MCF 10A (cell line): Measurements from ENCODE around the gene OR4D6. TPM values are rescaled to one million over a fixed set of nuclear protein-coding genes. Genes with fewer than 3 reads are reported as not detected.

ENCODE experiments used
- BruUV-seq: library from RNA; stranded (reverse); fragments of 400-500 nt; replicated peaks from 2 replicates; lab custom pipeline; 2021; lab: Mats Ljungman, UMichigan
- CTCF ChIA-PET: fragments of 300-600 bp; sonication (Branson Sonifier 250); formaldehyde crosslinking; extraction: SDS; loops from one replicate; lab custom pipeline; 2021; ENCODE audit warnings: antibody characterized with exemption, inconsistent platforms; lab: Yijun Ruan, JAX
- POLR2A ChIA-PET: fragments of 300-600, 350-650 bp; sonication (Branson Sonifier 250); formaldehyde crosslinking; extraction: SDS; loops from one replicate; lab custom pipeline; 2020; ENCODE audit warnings: antibody characterized with exemption, inconsistent platforms; lab: Yijun Ruan, JAX
- DNase-seq: peaks from one replicate; pipeline ENCODE4 v3.0.0-alpha.2; 2018; ENCODE audit not compliant: unreplicated experiment
- H3K27ac Mint-ChIP-seq: one replicate; pipeline ENCODE4 v1.8.0; 2022; ENCODE audit warnings: mild to moderate bottlenecking, low read depth, mixed read lengths; ENCODE audit not compliant: unreplicated experiment
- H3K27me3 Mint-ChIP-seq: one replicate; pipeline ENCODE4 v1.8.0; 2022; ENCODE audit warnings: mixed read lengths; ENCODE audit not compliant: insufficient read depth, unreplicated experiment
- H3K36me3 Mint-ChIP-seq: one replicate; pipeline ENCODE4 v1.8.0; 2022; ENCODE audit warnings: mild to moderate bottlenecking, moderate library complexity, mixed read lengths; ENCODE audit not compliant: insufficient read depth, unreplicated experiment
- H3K4me1 Mint-ChIP-seq: one replicate; pipeline ENCODE4 v1.8.0; 2022; ENCODE audit warnings: mixed read lengths; ENCODE audit not compliant: insufficient read depth, unreplicated experiment
- H3K4me3 Mint-ChIP-seq: one replicate; pipeline ENCODE4 v1.8.0; 2022; ENCODE audit warnings: mild to moderate bottlenecking, moderate library complexity, mixed read lengths; ENCODE audit not compliant: unreplicated experiment
- H3K9me3 Mint-ChIP-seq: one replicate; pipeline ENCODE4 v1.8.0; 2022; ENCODE audit warnings: mixed read lengths; ENCODE audit not compliant: unreplicated experiment
- intact Hi-C: fragments of 100-400 bp; cut with micrococcal nuclease; formaldehyde crosslinking; loops from 2 replicates; pipeline ENCODE4 v1.14.1; 2022
- total RNA-seq: library from RNA; stranded (reverse); gene quantifications from 2 replicates; pipeline ENCODE4 v1.2.3, GENCODE V29; 2022
- TF ChIP-seq, protein P1 (sequence below): fragments of 200-600 bp; IDR thresholded peaks from one replicate; pipeline ENCODE4 v1.8.0; 2022; ENCODE audit warnings: antibody characterized with exemption, mild to moderate bottlenecking; ENCODE audit not compliant: unreplicated experiment

OR4D6 gene
- total RNA-seq, 1 experiment from 2014 or later, result not detected

DNA sequence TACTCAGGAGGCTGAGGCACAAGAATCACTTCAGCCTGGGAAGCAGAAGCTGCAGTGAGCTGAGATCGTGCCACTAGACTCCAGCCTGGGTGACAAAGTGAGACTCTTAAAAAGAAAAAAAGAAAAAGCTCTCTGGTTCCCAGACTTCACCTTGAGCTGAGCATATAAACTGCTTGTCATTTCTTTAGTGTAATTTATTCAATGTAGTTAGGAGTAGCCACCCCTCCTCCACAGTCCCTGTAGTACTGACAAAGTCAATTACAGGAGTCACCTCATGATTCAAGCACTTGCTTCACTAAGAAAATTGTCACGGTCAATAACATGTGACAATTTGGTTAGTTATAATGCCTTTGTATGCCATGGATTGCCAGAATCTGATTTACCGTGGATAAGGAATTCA lies 23.6 kb downstream of the OR4D6 start:
- Mint-ChIP-seq H3K36me3 (no peaks in the 10 kb centered on the region), H3K27ac (no peak overlapping the region), H3K4me3 (no peak overlapping the region), H3K27me3 (peaks cover 47% of the 10 kb centered on the region), H3K9me3 (no peaks in the 10 kb centered on the region), H3K4me1 (no peaks in the 10 kb centered on the region)
- no TSS peak for BruUV-seq
- POLR2A ChIA-PET, result no interaction called here
- no peak for DNase-seq
- TF ChIP-seq, protein P1, sequence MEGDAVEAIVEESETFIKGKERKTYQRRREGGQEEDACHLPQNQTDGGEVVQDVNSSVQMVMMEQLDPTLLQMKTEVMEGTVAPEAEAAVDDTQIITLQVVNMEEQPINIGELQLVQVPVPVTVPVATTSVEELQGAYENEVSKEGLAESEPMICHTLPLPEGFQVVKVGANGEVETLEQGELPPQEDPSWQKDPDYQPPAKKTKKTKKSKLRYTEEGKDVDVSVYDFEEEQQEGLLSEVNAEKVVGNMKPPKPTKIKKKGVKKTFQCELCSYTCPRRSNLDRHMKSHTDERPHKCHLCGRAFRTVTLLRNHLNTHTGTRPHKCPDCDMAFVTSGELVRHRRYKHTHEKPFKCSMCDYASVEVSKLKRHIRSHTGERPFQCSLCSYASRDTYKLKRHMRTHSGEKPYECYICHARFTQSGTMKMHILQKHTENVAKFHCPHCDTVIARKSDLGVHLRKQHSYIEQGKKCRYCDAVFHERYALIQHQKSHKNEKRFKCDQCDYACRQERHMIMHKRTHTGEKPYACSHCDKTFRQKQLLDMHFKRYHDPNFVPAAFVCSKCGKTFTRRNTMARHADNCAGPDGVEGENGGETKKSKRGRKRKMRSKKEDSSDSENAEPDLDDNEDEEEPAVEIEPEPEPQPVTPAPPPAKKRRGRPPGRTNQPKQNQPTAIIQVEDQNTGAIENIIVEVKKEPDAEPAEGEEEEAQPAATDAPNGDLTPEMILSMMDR, result no peak
- CTCF ChIA-PET, result no interaction called here
- intact Hi-C loops, result no loop called here

DNA sequence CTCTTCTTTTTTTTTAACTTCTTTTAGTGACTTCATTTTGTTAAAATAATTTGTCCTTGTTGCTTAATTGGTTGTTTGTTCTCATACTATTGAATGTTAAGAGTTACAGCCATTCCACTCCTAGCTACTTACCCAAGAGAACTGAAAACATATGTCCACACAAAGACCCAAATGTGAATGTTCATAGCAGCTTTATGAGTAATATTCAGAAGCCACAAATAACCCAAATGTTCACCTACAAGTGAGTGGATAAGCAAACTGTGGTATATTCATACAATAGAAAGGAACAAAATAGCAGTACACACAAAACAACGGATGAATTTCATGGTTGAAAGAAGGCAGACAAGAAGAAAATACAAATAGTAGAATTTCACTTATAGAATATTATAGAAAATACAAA lies 45.2 kb downstream of the OR4D6 start:
- DNase-seq, result no peak
- POLR2A ChIA-PET, result no interaction called here
- Mint-ChIP-seq H3K9me3 (peaks cover 13% of the 10 kb centered on the region), H3K4me3 (no peak overlapping the region), H3K27ac (no peak overlapping the region), H3K36me3 (no peaks in the 10 kb centered on the region), H3K27me3 (peaks cover 40% of the 10 kb centered on the region), H3K4me1 (no peaks in the 10 kb centered on the region)
- intact Hi-C loops, result no loop called here
- TF ChIP-seq, protein P1, result no peak
- CTCF ChIA-PET, result no interaction called here
- no TSS peak for BruUV-seq

DNA sequence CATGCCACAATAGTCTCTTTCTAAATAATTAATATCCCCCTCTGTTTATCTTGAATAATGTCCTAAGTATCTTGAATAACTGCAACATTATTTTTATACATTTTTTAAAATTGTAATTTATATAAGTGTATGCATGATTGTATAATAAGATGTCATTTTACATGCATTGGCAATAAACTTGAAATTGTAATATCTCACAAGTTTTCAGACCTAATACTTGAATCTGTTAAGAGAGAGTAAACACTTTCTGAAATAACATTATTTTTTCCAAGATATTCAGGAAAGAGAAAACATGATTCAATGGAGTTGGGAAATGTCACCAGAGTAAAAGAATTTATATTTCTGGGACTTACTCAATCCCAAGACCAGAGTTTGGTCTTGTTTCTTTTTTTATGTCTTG lies 46.5 kb downstream of the OR4D6 start, which contains the start of gene OR4D11:
Gene OR4D11 (plus strand): TSS at position 301 of the 400 bp plus-strand sequence. CDS start 0 bp downstream, at position 301.
- no peak within 1 kb of the TSS for H3K27ac Mint-ChIP-seq
- no peaks in the 10 kb centered on the region for H3K36me3 Mint-ChIP-seq
- no peak within 1 kb of the TSS for H3K4me3 Mint-ChIP-seq
- BruUV-seq, result no TSS peak
- H3K9me3 Mint-ChIP-seq, result peaks cover 13% of the 10 kb centered on the region
- H3K27me3 Mint-ChIP-seq, result peaks cover 33% of the 10 kb centered on the region
- H3K4me1 Mint-ChIP-seq, result no peaks in the 10 kb centered on the region
- POLR2A ChIA-PET, result no interaction called here
- DNase-seq, result no peak
- intact Hi-C loops, result no loop called here
- TF ChIP-seq, protein P1, result no peak
- CTCF ChIA-PET, result no interaction called here

Other genes starting within 250 kb of the OR4D6 start
- gene MPEG1, start 244.0 kb upstream of the OR4D6 start, total RNA-seq, result not detected in 2 replicates
- gene OR5AN1, start 98.1 kb upstream of the OR4D6 start, total RNA-seq, result not detected in 2 replicates
- gene OR5A2, start 30.5 kb upstream of the OR4D6 start, total RNA-seq, result not detected in 2 replicates
- not detected in 2 replicates for gene OR5A1, start 20.5 kb upstream of the OR4D6 start, total RNA-seq
- gene OR4D10, start 16.4 kb downstream of the OR4D6 start, total RNA-seq, result not detected in 2 replicates
- not detected in 2 replicates for gene OR4D11, start 46.6 kb downstream of the OR4D6 start, total RNA-seq
- not detected in 2 replicates for gene OR4D9, start 54.6 kb downstream of the OR4D6 start, total RNA-seq
- 73.7 and 76.1 TPM in 2 replicates for gene OSBP, start 158.8 kb downstream of the OR4D6 start, total RNA-seq
- gene PATL1, start 212.1 kb downstream of the OR4D6 start, total RNA-seq, result 42.6 and 49.6 TPM in 2 replicates